ENCODE results near the gene ROR2.

- TF ChIP-seq CTCF (IDR thresholded peaks at IDR 0.05), result no peak
- TF ChIP-seq POLR2A (IDR thresholded peaks at IDR 0.05), result no peak
Measured at GRCh38 chr9:91914404-91914803, 35.6 kb downstream of the ROR2 start.

All from thyroid gland (tissue), 4 donors.